K562 (cell line): ENCODE results near the gene HIVEP3. TPM values are rescaled to one million over a fixed set of nuclear protein-coding genes. Genes with fewer than 3 reads are reported as not detected.

Experiments
- ATAC-seq: fragments of 200-7000 bp; cut with Tn5 transposase; 3 replicates; pipeline ENCODE4 v1.9.1; 2020; ENCODE audit warnings: moderate library complexity
- BruUV-seq: library from RNA; stranded (reverse); fragments of 400-500 nt; replicated peaks from 2 replicates; lab custom pipeline; 2021; lab: Mats Ljungman, UMichigan
- CTCF ChIA-PET: fragments of 300-600 bp; formaldehyde crosslinking; extraction: SDS; loops from one replicate; lab custom pipeline; 2021; ENCODE audit warnings: low intra/inter-chr PET ratio; lab: Yijun Ruan, JAX
- POLR2A ChIA-PET: fragments of 300-600, 350-650 bp; sonication (Branson Sonifier 250); formaldehyde crosslinking; extraction: SDS; loops from one replicate; lab custom pipeline; 2021; ENCODE audit warnings: antibody characterized with exemption, inconsistent platforms; lab: Yijun Ruan, JAX
- DNase-seq, 4 experiments: peaks; one replicate each; pipeline versions ENCODE4 v3.0.0 to v3.0.0-alpha.2; 2011 to 2018; ENCODE audit warnings: low spot score in 3 of 4, mixed read lengths in 3 of 4; ENCODE audit errors: extremely low read depth in 1 of 4
- FAIRE-seq: peaks from 2 replicates; lab custom pipeline; 2011; peaks lifted over from hg19 to GRCh38; lab: Jason Lieb, UNC
- H2AFZ ChIP-seq: 2 replicates; pipeline ENCODE4 v1.6.0; 2011; ENCODE audit warnings: low read depth, low read length, control low read depth, inconsistent platforms
- H3K27ac ChIP-seq: fragments of 200-600 bp; 3 replicates; pipeline ENCODE4 v1.8.0; 2011; ENCODE audit warnings: low read depth, mild to moderate bottlenecking, control low read depth, inconsistent platforms, low read length, moderate library complexity, mixed read lengths; ENCODE audit errors: extremely low read depth
- H3K27me3 ChIP-seq, 2 experiments: fragments of 300-600 bp in 1 of 2; 2 replicates in 1 of 2; 3 replicates in 1 of 2; pipeline versions ENCODE4 v1.6.0 to v1.8.0; 2011; ENCODE audit warnings: inconsistent platforms in 2 of 2, low read length in 2 of 2, mild to moderate bottlenecking in 1 of 2, mixed read lengths in 1 of 2, moderate library complexity in 1 of 2; ENCODE audit not compliant: control insufficient read depth in 2 of 2, insufficient read depth in 2 of 2
- H3K36me3 ChIP-seq: fragments of 300-600 bp; 3 replicates; pipeline ENCODE4 v1.8.0; 2011; ENCODE audit warnings: mild to moderate bottlenecking, low read length, inconsistent platforms; ENCODE audit not compliant: control insufficient read depth, insufficient read depth
- H3K4me1 ChIP-seq, 2 experiments: fragments of 200-600 bp in 1 of 2; replicated peaks in 1 of 2; 2 replicates in 1 of 2; 3 replicates in 1 of 2; pipeline versions ENCODE4 v1.5.1 to v1.8.0; 2011; ENCODE audit warnings: inconsistent platforms in 2 of 2, low read length in 2 of 2, mild to moderate bottlenecking in 1 of 2, mixed read lengths in 1 of 2, moderate library complexity in 1 of 2; ENCODE audit not compliant: control insufficient read depth in 2 of 2, insufficient read depth in 2 of 2
- H3K4me2 ChIP-seq: 2 replicates; pipeline ENCODE4 v1.6.1; 2011; ENCODE audit warnings: low read length, control low read depth, inconsistent platforms, mixed read lengths; ENCODE audit not compliant: insufficient read depth
- H3K4me3 ChIP-seq: fragments of 200-600 bp; sonication (generic), shearing (Covaris generic); 2 replicates; pipeline ENCODE4 v1.5.1; 2016; ENCODE audit warnings: control low read depth, inconsistent platforms
- H3K79me2 ChIP-seq: fragments of 200-600 bp; 3 replicates; pipeline ENCODE4 v1.8.0; 2011; ENCODE audit warnings: low read length, inconsistent platforms; ENCODE audit not compliant: control insufficient read depth, insufficient read depth
- H3K9ac ChIP-seq, 2 experiments: 2 replicates each; pipeline versions ENCODE4 v1.6.0 to v1.6.1; 2011; ENCODE audit warnings: low read depth in 2 of 2, low read length in 2 of 2, control low read depth in 1 of 2, inconsistent platforms in 1 of 2, mild to moderate bottlenecking in 1 of 2, mixed read lengths in 1 of 2; ENCODE audit not compliant: insufficient read depth in 1 of 2
- H3K9me1 ChIP-seq: one replicate; pipeline ENCODE4 v1.6.0; 2011; ENCODE audit warnings: inconsistent platforms, mild to moderate bottlenecking, low read length, moderate library complexity; ENCODE audit not compliant: control insufficient read depth, insufficient read depth
- H3K9me3 ChIP-seq: replicated peaks from 2 replicates; pipeline ENCODE4 v1.5.1; 2011; ENCODE audit warnings: low read depth, low read length, inconsistent platforms; ENCODE audit not compliant: control insufficient read depth, insufficient read depth
- H4K20me1 ChIP-seq: replicated peaks from 2 replicates; pipeline ENCODE4 v1.6.1; 2011; ENCODE audit warnings: low read length, inconsistent platforms, mixed read lengths; ENCODE audit not compliant: control insufficient read depth, insufficient read depth
- ETV5 ChIP-seq: sonication (generic); formaldehyde crosslinking; IDR thresholded peaks from 2 replicates; pipeline ENCODE4 v1.4.0; 2020; ENCODE audit warnings: low read depth, mild to moderate bottlenecking, missing genetic modification reagents
- HNRNPLL ChIP-seq: fragments of 200-400 bp; formaldehyde crosslinking; IDR thresholded peaks from 2 replicates; pipeline ENCODE4 v1.6.1; 2017; ENCODE audit warnings: low read length, low read depth, mild to moderate bottlenecking; ENCODE audit not compliant: poor library complexity, severe bottlenecking
- MLLT1 ChIP-seq, 2 experiments: fragments of 450-650 bp; IDR thresholded peaks; 2 replicates each; pipeline ENCODE4 v1.6.1; 2016
- NKRF ChIP-seq: fragments of 450-650 bp; IDR thresholded peaks from 2 replicates; pipeline ENCODE4 v1.6.1; 2016; ENCODE audit warnings: borderline replicate concordance
- POU5F1 ChIP-seq: fragments of 150-350 bp; IDR thresholded peaks from 2 replicates; pipeline ENCODE4 v1.6.1; 2014; ENCODE audit warnings: borderline replicate concordance, low read length, low read depth, mild to moderate bottlenecking; ENCODE audit not compliant: partially characterized antibody
- TAF7 ChIP-seq: fragments of 450-650 bp; IDR thresholded peaks from 2 replicates; pipeline ENCODE4 v1.6.1; 2016; ENCODE audit warnings: missing genetic modification characterization, missing compliant biosample characterization
- ZBTB2 ChIP-seq: fragments of 450-650 bp; IDR thresholded peaks from 2 replicates; pipeline ENCODE4 v1.6.1; 2016; ENCODE audit warnings: antibody characterized with exemption
- ZBTB33 ChIP-seq: sonication (generic); formaldehyde crosslinking; IDR thresholded peaks from 2 replicates; pipeline ENCODE4 v1.8.1; 2023; ENCODE audit warnings: mild to moderate bottlenecking, missing genetic modification reagents
- ZNF699 ChIP-seq: fragments of 250-450 bp; sonication (Bioruptor Pico); IDR thresholded peaks from 2 replicates; pipeline ENCODE4 v1.8.0; 2021; ENCODE audit warnings: mild to moderate bottlenecking, moderate library complexity; ENCODE audit not compliant: insufficient replicate concordance
- ZNF778 ChIP-seq: fragments of 450-650 bp; formaldehyde crosslinking; IDR thresholded peaks from 2 replicates; pipeline ENCODE4 v1.4.0; 2020; ENCODE audit warnings: mild to moderate bottlenecking, moderate library complexity
- WGBS: fragments of 100-300 bp; shearing (Covaris generic); methylation state at CpG from one replicate; pipeline ENCODE4 v1.1.6; 2016; ENCODE audit warnings: low coverage, mixed read lengths; ENCODE audit not compliant: insufficient coverage; ENCODE audit errors: missing lambda C conversion rate; 5-methylcytosine and 5-hydroxymethylcytosine counted together
- in situ Hi-C: fragments of 300-500 bp; cut with MboI; formaldehyde crosslinking; loops from 4 replicates; pipeline ENCODE4 v1.15.0; 2018; ENCODE audit warnings: inconsistent platforms, mixed read lengths
- intact Hi-C: fragments of 100-400 bp; cut with micrococcal nuclease; formaldehyde crosslinking; loops from 2 replicates; pipeline ENCODE4 v1.14.2; 2022
- polyA plus RNA-seq, 8 experiments: library from polyadenylated mRNA; depleted of rRNA in 4 of 8; stranded (reverse) in 5 of 8; unstranded in 3 of 8; fragments of >200 nt; fragmentation: Nextera tagmentation in 2 of 8; fragmentation: Illumina TruSeq in 1 of 8; extraction: Ambion mirVana in 2 of 8; extraction: Trizol in 1 of 8; gene quantifications; 2 replicates each; pipeline versions ENCODE4 v1.2.1 to v1.2.3, GENCODE V29; 2011 to 2014; ENCODE audit warnings: inconsistent platforms in 1 of 8, missing spikeins in 1 of 8
- total RNA-seq, 7 experiments: library from RNA; depleted of rRNA in 6 of 7; stranded (reverse); fragments of >200 nt in 6 of 7; fragmentation: Illumina TruSeq in 2 of 7; extraction: Trizol in 2 of 7; gene quantifications; 2 replicates each; pipeline versions ENCODE4 v1.2.1 to v1.2.3, GENCODE V29; 2011 to 2021; ENCODE audit warnings: low replicate concordance in 1 of 7

HIVEP3 gene
- total and polyA plus RNA-seq, 9 of the 15 experiments (the other 6 are each of a cell fraction or from before 2014, with no cell fraction given): 0.09 to 0.58 (median 0.34) TPM; not detected in 1

GRCh38 chr1:41673378-41673777, 245.3 kb downstream of the HIVEP3 start:
- no peaks in the 10 kb centered on the region; a peak in 1 of 5 replicates for H3K4me1 ChIP-seq

More at GRCh38 chr1:41673378-41673777, 245.3 kb downstream of the HIVEP3 start:
- Histone ChIP-seq H3K9ac (no peak overlapping the region), H3K27me3 (peaks cover 10 to 73% of the 10 kb centered on the region in 2 experiments), H3K9me1 (no peaks in the 10 kb centered on the region), H3K79me2 (no peaks in the 10 kb centered on the region), H3K4me3 (no peak overlapping the region), H3K27ac (no peak overlapping the region), H3K36me3 (no peaks in the 10 kb centered on the region), H3K9me3 (no peaks in the 10 kb centered on the region), H2AFZ (no peak overlapping the region), H4K20me1 (no peaks in the 10 kb centered on the region), H3K4me2 (no peak overlapping the region)
- CTCF ChIA-PET: no interaction called here
- BruUV-seq: no TSS peak
- 0% methylated on average over 4 of the region's 4 CpGs for WGBS
- intact Hi-C loops: no loop called here
- POLR2A ChIA-PET: interaction anchor here (0.5 to 1.2 kb wide), 5 partner anchors 10 to 830 kb away, joined by 3 to 6 read pairs (median 4); no protein-coding TSS in a partner anchor
- no peak for FAIRE-seq
- TF ChIP-seq POU5F1 (no peak), MLLT1 (IDR thresholded peaks at IDR 0.05) (no peak), ZBTB33 (CRISPR knock-in tag) (no peak), TAF7 (tag) (no peak), HNRNPLL (no peak), NKRF (no peak), ZBTB2 (no peak), ETV5 (CRISPR knock-in tag) (no peak), ZNF699 (CRISPR knock-in tag) (no peak), ZNF778 (CRISPR knock-in tag) (no peak)
- DNase-seq: no peak
- no peak for ATAC-seq
- in situ Hi-C loops: no loop called here
